PC-9 (cell line): ENCODE results near the gene UBA1.

Source experiments
- EZH2 ChIP-seq: fragments of 200-600 bp; sonication (generic); IDR thresholded peaks from 2 replicates; pipeline ENCODE4 v1.8.0; 2017; ENCODE audit warnings: antibody characterized with exemption, low read depth
- TF ChIP-seq, protein P1 (sequence below): fragments of 200-600 bp; sonication (generic); conservative IDR thresholded peaks from 2 replicates; pipeline ENCODE4 v1.6.1; 2017; ENCODE audit warnings: mixed run types, antibody characterized with exemption, mild to moderate bottlenecking, moderate library complexity

DNA sequence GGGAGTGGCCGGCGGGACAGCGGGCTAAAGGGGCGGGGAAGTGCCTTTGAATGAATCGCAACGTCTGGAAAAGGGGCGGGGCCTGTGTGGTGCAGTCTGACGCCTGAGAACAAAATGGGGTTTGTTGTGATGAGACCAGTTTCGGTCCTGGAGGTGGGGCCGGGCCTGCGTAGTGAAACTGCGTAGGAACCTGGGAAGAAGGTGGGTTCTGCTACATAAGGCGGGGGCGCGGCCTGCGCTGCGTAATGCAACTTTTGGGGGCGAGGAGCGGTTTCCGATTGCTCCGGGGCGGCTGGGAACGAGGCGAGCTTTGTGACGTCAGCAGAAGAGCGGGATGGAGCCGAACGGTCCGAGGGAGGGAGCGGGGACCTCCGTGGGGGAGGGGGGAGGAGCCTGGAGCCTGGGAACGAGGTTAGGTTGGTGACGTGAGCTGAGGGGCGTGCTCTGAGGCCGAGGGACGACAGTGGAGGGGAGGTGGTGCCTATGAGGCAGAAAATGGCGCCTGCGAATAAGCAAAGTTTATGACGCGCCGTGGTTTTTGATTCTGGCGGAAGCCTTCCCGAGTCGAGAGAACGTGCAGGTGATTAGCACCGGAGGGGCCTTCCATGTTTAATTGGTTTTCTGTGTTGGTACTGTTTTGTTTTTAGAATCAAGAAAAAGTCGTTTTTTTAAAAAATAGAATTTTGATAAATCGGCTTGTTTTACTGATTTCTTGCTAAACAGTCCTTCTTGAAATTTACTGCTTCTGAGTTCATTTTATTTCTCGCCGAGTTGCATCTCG, 39.9 kb downstream of the UBA1 start:
- TF ChIP-seq, protein P1, sequence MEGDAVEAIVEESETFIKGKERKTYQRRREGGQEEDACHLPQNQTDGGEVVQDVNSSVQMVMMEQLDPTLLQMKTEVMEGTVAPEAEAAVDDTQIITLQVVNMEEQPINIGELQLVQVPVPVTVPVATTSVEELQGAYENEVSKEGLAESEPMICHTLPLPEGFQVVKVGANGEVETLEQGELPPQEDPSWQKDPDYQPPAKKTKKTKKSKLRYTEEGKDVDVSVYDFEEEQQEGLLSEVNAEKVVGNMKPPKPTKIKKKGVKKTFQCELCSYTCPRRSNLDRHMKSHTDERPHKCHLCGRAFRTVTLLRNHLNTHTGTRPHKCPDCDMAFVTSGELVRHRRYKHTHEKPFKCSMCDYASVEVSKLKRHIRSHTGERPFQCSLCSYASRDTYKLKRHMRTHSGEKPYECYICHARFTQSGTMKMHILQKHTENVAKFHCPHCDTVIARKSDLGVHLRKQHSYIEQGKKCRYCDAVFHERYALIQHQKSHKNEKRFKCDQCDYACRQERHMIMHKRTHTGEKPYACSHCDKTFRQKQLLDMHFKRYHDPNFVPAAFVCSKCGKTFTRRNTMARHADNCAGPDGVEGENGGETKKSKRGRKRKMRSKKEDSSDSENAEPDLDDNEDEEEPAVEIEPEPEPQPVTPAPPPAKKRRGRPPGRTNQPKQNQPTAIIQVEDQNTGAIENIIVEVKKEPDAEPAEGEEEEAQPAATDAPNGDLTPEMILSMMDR, result no peak
- TF ChIP-seq EZH2, result no peak
